Inflammatory macrophage treated with lipopolysaccharide for 1 hour (primary cell): ENCODE data around the gene BAZ1A.

Experiments used
- DNase-seq, 2 donors: peaks; one replicate each; pipeline ENCODE4 v3.0.0-alpha.2; 2020 to 2022

BAZ1A gene

GRCh38 chr14:34715127-34715863, 159.9 kb downstream of the BAZ1A start:
- no peak for DNase-seq

GRCh38 chr14:34714320-34715126, 160.6 kb downstream of the BAZ1A start, which contains the start of gene CFL2:
Gene CFL2, minus strand, starts transcription at chr14:34714593. Its CDS starts 53 bp downstream, at chr14:34714540.
- peak; percentile 47 to 60 for DNase-seq

- peak; percentile 71 to 76 for DNase-seq
Measured at GRCh38 chr14:34713681-34714319, 161.4 kb downstream of the BAZ1A start.

GRCh38 chr14:34713122-34713680, 162.0 kb downstream of the BAZ1A start:
- DNase-seq: peak in 1 of 2 donors; percentile 6

- DNase-seq: no peak
Measured at GRCh38 chr14:34711796-34712712, 163.1 kb downstream of the BAZ1A start.

GRCh38 chr14:34711169-34711568, 164.0 kb downstream of the BAZ1A start:
- DNase-seq: no peak

GRCh38 chr14:34710744-34711143, 164.4 kb downstream of the BAZ1A start:
- DNase-seq: no peak

- no peak for DNase-seq
Measured at GRCh38 chr14:34710006-34710405, 165.2 kb downstream of the BAZ1A start.

GRCh38 chr14:34707722-34708121, 167.4 kb downstream of the BAZ1A start:
- no peak for DNase-seq
